ENCODE results near the gene SUPT3H.
"Not testable (repeated sequence)": the region's sequence is repeated elsewhere in the genome, so short reads cannot be mapped to it uniquely, and the experiment has no call there.

Gene SUPT3H

GRCh38 chr6:45163952-45164766 lies 213.6 kb downstream of the SUPT3H start:
- Histone ChIP-seq H3K9ac (ENCODE audit: insufficient read length, low read depth) (no peak overlapping the region), H3K9me3 (ENCODE audit: insufficient read depth, low read length) (no peaks in the 10 kb centered on the region), H3K27me3 (ENCODE audit: insufficient read depth, insufficient read length) (no peaks in the 10 kb centered on the region), H3K4me3 (ENCODE audit: insufficient read length, low read depth) (no peak overlapping the region), H3K4me1 (ENCODE audit: insufficient read depth, insufficient read length) (no peaks in the 10 kb centered on the region), H3K36me3 (ENCODE audit: insufficient read depth, insufficient read length, low read length) (no peaks in the 10 kb centered on the region)
- TF ChIP-seq YY1 (IDR thresholded peaks at IDR 0.05; ENCODE audit: insufficient read depth, insufficient read length) = no peak
- no peak for TF ChIP-seq SUZ12 (IDR thresholded peaks at IDR 0.05; ENCODE audit: extremely low read depth, insufficient read depth, insufficient read length)
- TF ChIP-seq ZNF274 (IDR thresholded peaks at IDR 0.05; ENCODE audit: low read depth, low read length) = no peak
- DNase-seq (ENCODE audit: low read depth, low spot score) = no peak

- Histone ChIP-seq H3K4me1 (ENCODE audit: insufficient read depth, insufficient read length) (no peaks in the 10 kb centered on the region), H3K9ac (ENCODE audit: insufficient read length, low read depth) (no peak overlapping the region), H3K4me3 (ENCODE audit: insufficient read length, low read depth) (no peak overlapping the region), H3K27me3 (ENCODE audit: insufficient read depth, insufficient read length) (no peaks in the 10 kb centered on the region), H3K9me3 (ENCODE audit: insufficient read depth, low read length) (no peaks in the 10 kb centered on the region), H3K36me3 (ENCODE audit: insufficient read depth, insufficient read length, low read length) (no peaks in the 10 kb centered on the region)
- TF ChIP-seq ZNF274 (IDR thresholded peaks at IDR 0.05; ENCODE audit: low read depth, low read length) = no peak
- TF ChIP-seq SUZ12 (IDR thresholded peaks at IDR 0.05; ENCODE audit: extremely low read depth, insufficient read depth, insufficient read length) = no peak
- TF ChIP-seq YY1 (IDR thresholded peaks at IDR 0.05; ENCODE audit: insufficient read depth, insufficient read length) = no peak
- no peak for DNase-seq (ENCODE audit: low read depth, low spot score)
These were observed 217.4 kb downstream of the SUPT3H start for GRCh38 chr6:45160305-45160704.

- Histone ChIP-seq H3K27me3 (ENCODE audit: insufficient read depth, insufficient read length) (no peaks in the 10 kb centered on the region), H3K36me3 (ENCODE audit: insufficient read depth, insufficient read length, low read length) (no peaks in the 10 kb centered on the region), H3K9ac (ENCODE audit: insufficient read length, low read depth) (no peak overlapping the region), H3K9me3 (ENCODE audit: insufficient read depth, low read length) (no peaks in the 10 kb centered on the region), H3K4me3 (ENCODE audit: insufficient read length, low read depth) (no peak overlapping the region), H3K4me1 (ENCODE audit: insufficient read depth, insufficient read length) (no peaks in the 10 kb centered on the region)
- no peak for DNase-seq (ENCODE audit: low read depth, low spot score)
- TF ChIP-seq ZNF274 (IDR thresholded peaks at IDR 0.05; ENCODE audit: low read depth, low read length) (no peak), YY1 (IDR thresholded peaks at IDR 0.05; ENCODE audit: insufficient read depth, insufficient read length) (no peak), SUZ12 (IDR thresholded peaks at IDR 0.05; ENCODE audit: extremely low read depth, insufficient read depth, insufficient read length) (no peak)
These were observed 221.7 kb downstream of the SUPT3H start for GRCh38 chr6:45156075-45156474.

DNA sequence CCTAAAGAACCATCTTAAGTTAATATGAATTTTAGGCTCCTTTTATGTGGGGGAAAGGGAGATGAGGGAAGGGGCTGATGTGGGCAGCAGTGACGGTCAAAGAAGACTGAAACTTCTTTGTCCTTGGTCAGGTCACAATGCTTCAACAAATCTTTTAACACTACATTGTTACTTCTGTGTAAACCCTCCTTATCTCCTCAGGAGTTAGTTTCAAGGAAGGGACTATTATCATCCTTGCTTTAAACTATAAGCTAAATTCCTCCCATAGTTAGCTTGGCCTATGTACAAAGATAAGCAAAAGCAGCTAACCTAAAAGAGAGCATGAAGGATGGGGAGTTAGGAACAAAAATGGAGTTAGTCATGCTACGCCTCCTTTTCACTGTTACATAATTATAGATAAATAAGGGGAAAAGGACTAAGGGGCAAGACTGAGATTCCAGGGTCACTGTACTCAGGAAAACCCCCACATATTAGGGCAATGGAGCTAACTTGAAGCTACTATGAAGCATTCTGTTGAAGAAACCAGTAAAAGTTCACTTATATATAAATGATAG lies 222.3 kb downstream of the SUPT3H start:
- no peaks in the 10 kb centered on the region for H3K36me3 ChIP-seq (ENCODE audit: insufficient read depth, insufficient read length, low read length)
- H3K27me3 ChIP-seq (ENCODE audit: insufficient read depth, insufficient read length) = no peaks in the 10 kb centered on the region
- no peaks in the 10 kb centered on the region for H3K4me1 ChIP-seq (ENCODE audit: insufficient read depth, insufficient read length)
- DNase-seq (ENCODE audit: low read depth, low spot score) = no peak
- no peak for TF ChIP-seq YY1 (IDR thresholded peaks at IDR 0.05; ENCODE audit: insufficient read depth, insufficient read length)
- TF ChIP-seq ZNF274 (IDR thresholded peaks at IDR 0.05; ENCODE audit: low read depth, low read length) = no peak
- TF ChIP-seq SUZ12 (IDR thresholded peaks at IDR 0.05; ENCODE audit: extremely low read depth, insufficient read depth, insufficient read length) = no peak
- H3K9me3 ChIP-seq (ENCODE audit: insufficient read depth, low read length) = no peaks in the 10 kb centered on the region
- H3K9ac ChIP-seq (ENCODE audit: insufficient read length, low read depth) = no peak overlapping the region
- H3K4me3 ChIP-seq (ENCODE audit: insufficient read length, low read depth) = no peak overlapping the region

GRCh38 chr6:45154679-45155078 lies 223.1 kb downstream of the SUPT3H start:
- no peaks in the 10 kb centered on the region for H3K27me3 ChIP-seq (ENCODE audit: insufficient read depth, insufficient read length)
- no peak for DNase-seq (ENCODE audit: low read depth, low spot score)
- no peak overlapping the region for H3K9ac ChIP-seq (ENCODE audit: insufficient read length, low read depth)
- TF ChIP-seq ZNF274 (IDR thresholded peaks at IDR 0.05; ENCODE audit: low read depth, low read length) = no peak
- TF ChIP-seq SUZ12 (IDR thresholded peaks at IDR 0.05; ENCODE audit: extremely low read depth, insufficient read depth, insufficient read length) = no peak
- TF ChIP-seq YY1 (IDR thresholded peaks at IDR 0.05; ENCODE audit: insufficient read depth, insufficient read length) = no peak
- no peaks in the 10 kb centered on the region for H3K9me3 ChIP-seq (ENCODE audit: insufficient read depth, low read length)
- H3K4me1 ChIP-seq (ENCODE audit: insufficient read depth, insufficient read length) = no peaks in the 10 kb centered on the region
- no peaks in the 10 kb centered on the region for H3K36me3 ChIP-seq (ENCODE audit: insufficient read depth, insufficient read length, low read length)
- H3K4me3 ChIP-seq (ENCODE audit: insufficient read length, low read depth) = no peak overlapping the region

DNA sequence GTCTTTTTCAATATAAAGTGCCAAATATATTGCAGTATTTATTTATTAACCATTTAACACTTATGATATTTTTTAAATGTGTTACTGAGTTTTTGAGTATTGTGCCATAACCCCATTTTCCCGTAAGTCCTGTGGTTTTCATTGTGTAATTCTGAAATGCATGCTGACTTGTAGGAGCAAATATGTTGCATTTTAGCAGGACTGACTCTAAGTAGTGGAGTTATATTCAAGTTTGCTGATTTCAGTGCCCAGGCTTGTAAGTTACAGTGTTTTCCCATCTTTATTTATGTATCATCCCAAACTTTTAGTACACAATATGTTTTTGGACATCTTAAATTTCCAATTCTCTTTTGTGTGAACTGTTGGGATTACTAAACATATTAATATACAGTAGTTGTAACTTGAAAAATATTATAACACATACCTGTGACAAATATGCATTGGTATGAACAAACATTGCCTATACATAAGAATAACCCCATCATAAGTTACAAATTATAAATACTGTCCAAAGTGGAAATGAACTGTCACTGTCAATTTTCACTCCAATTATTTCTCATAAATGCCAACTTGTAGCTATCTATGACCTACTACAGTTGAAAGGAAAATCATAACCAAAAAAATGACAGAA lies 228.9 kb downstream of the SUPT3H start:
- no peak overlapping the region for H3K9ac ChIP-seq (ENCODE audit: insufficient read length, low read depth)
- no peaks in the 10 kb centered on the region for H3K4me1 ChIP-seq (ENCODE audit: insufficient read depth, insufficient read length)
- no peaks in the 10 kb centered on the region for H3K27me3 ChIP-seq (ENCODE audit: insufficient read depth, insufficient read length)
- no peaks in the 10 kb centered on the region for H3K36me3 ChIP-seq (ENCODE audit: insufficient read depth, insufficient read length, low read length)
- TF ChIP-seq ZNF274 (IDR thresholded peaks at IDR 0.05; ENCODE audit: low read depth, low read length) = no peak
- no peak for TF ChIP-seq SUZ12 (IDR thresholded peaks at IDR 0.05; ENCODE audit: extremely low read depth, insufficient read depth, insufficient read length)
- no peak for TF ChIP-seq YY1 (IDR thresholded peaks at IDR 0.05; ENCODE audit: insufficient read depth, insufficient read length)
- no peaks in the 10 kb centered on the region for H3K9me3 ChIP-seq (ENCODE audit: insufficient read depth, low read length)
- H3K4me3 ChIP-seq (ENCODE audit: insufficient read length, low read depth) = no peak overlapping the region
- DNase-seq (ENCODE audit: low read depth, low spot score) = no peak

- no peak for DNase-seq (ENCODE audit: low read depth, low spot score)
- no peak for TF ChIP-seq YY1 (IDR thresholded peaks at IDR 0.05; ENCODE audit: insufficient read depth, insufficient read length)
- no peak for TF ChIP-seq SUZ12 (IDR thresholded peaks at IDR 0.05; ENCODE audit: extremely low read depth, insufficient read depth, insufficient read length)
- TF ChIP-seq ZNF274 (IDR thresholded peaks at IDR 0.05; ENCODE audit: low read depth, low read length) = no peak
- H3K36me3 ChIP-seq (ENCODE audit: insufficient read depth, insufficient read length, low read length) = no peaks in the 10 kb centered on the region
These were observed 229.5 kb downstream of the SUPT3H start for GRCh38 chr6:45148278-45148677.

GRCh38 chr6:45145658-45146057 lies 232.1 kb downstream of the SUPT3H start:
- not testable (repeated sequence) for H3K4me1 ChIP-seq (ENCODE audit: insufficient read depth, insufficient read length); H3K27me3 ChIP-seq (ENCODE audit: insufficient read depth, insufficient read length); H3K4me3 ChIP-seq (ENCODE audit: insufficient read length, low read depth); H3K36me3 ChIP-seq (ENCODE audit: insufficient read depth, insufficient read length, low read length); DNase-seq (ENCODE audit: low read depth, low spot score); H3K9me3 ChIP-seq (ENCODE audit: insufficient read depth, low read length); H3K9ac ChIP-seq (ENCODE audit: insufficient read length, low read depth)

More at GRCh38 chr6:45148278-45148677, 229.5 kb downstream of the SUPT3H start:
- Histone ChIP-seq H3K9ac (ENCODE audit: insufficient read length, low read depth) (no peak overlapping the region), H3K4me3 (ENCODE audit: insufficient read length, low read depth) (no peak overlapping the region), H3K9me3 (ENCODE audit: insufficient read depth, low read length) (no peaks in the 10 kb centered on the region), H3K4me1 (ENCODE audit: insufficient read depth, insufficient read length) (no peaks in the 10 kb centered on the region), H3K27me3 (ENCODE audit: insufficient read depth, insufficient read length) (no peaks in the 10 kb centered on the region)
